Left colon (tissue), 2 donors: Measurements from ENCODE around the gene IL1R1. TPM values are rescaled to one million over a fixed set of nuclear protein-coding genes. Genes with fewer than 3 reads are reported as not detected.
A peak's percentile ranks its signal among the peaks of the same experiment; 100 is the strongest.

Experiments
- ATAC-seq: fragments of 200-7000 bp; cut with Tn5 transposase; one replicate; pipeline ENCODE4 v1.9.1; 2020; ENCODE audit warnings: mild to moderate bottlenecking, moderate library complexity
- DNase-seq, 2 donors: peaks; one replicate each; pipeline ENCODE4 v3.0.0-alpha.2; 2020
- intact Hi-C, 2 donors: fragments of 100-400 bp; cut with DNase I in 1 of 2; cut with micrococcal nuclease in 1 of 2; formaldehyde crosslinking; loops; one replicate each; pipeline versions ENCODE4 v1.11.2 to v1.14.0; 2022; cut with DNase I, micrococcal nuclease
- total RNA-seq, 2 donors: library from RNA; stranded (reverse); fragmentation: NEBNext Ultra II Directional; extraction: Animal tissue kit (Norgen Biotek cat#: 25700); gene quantifications; one replicate each; pipeline ENCODE4 v1.2.1, GENCODE V29; 2021
- donor health status: DM: no; HTN: no; CAD: no.
- donor health status: DM: yes; HTN: yes; CAD: no.

The IL1R1 gene
- total RNA-seq, 2 donors from 2014 or later = 24.8 to 25.0 TPM

- DNase-seq (no peak), ATAC-seq (no peak)
- intact Hi-C loops = no loop called here
Measured at GRCh38 chr2:102155703-102156515, 13.4 kb downstream of the IL1R1 start.

- intact Hi-C loops = no loop called here
- no peak for ATAC-seq
- DNase-seq = no peak
Measured at GRCh38 chr2:102158011-102158755, 15.6 kb downstream of the IL1R1 start.

GRCh38 chr2:102159295-102159694, 16.7 kb downstream of the IL1R1 start:
- intact Hi-C loops = no loop called here
- no peak for ATAC-seq
- DNase-seq = no peak

- DNase-seq = peak in 1 of 2 donors; percentile 37
- peak; percentile 96 for ATAC-seq
- intact Hi-C loops = loop anchor here in 1 of 2 donors (2.0 kb wide), 1 partner anchor 146 kb away; no protein-coding TSS in a partner anchor
Measured at GRCh38 chr2:102166189-102166845, 23.8 kb downstream of the IL1R1 start.

- intact Hi-C loops = no loop called here
- ATAC-seq (no peak), DNase-seq (no peak)
Measured at GRCh38 chr2:102168026-102168771, 25.7 kb downstream of the IL1R1 start.

GRCh38 chr2:102171946-102172345, 29.4 kb downstream of the IL1R1 start:
- intact Hi-C loops = no loop called here
- DNase-seq (no peak), ATAC-seq (no peak)

GRCh38 chr2:102172745-102173144, 30.2 kb downstream of the IL1R1 start:
- DNase-seq (no peak), ATAC-seq (no peak)
- intact Hi-C loops = no loop called here

- DNase-seq = no peak
- no peak for ATAC-seq
- intact Hi-C loops = no loop called here
Measured at GRCh38 chr2:102176172-102176571, 33.6 kb downstream of the IL1R1 start.

- intact Hi-C loops = no loop called here
- DNase-seq = no peak
- ATAC-seq = no peak
Measured at GRCh38 chr2:102177814-102178478, 35.4 kb downstream of the IL1R1 start.

GRCh38 chr2:102179061-102179460, 36.5 kb downstream of the IL1R1 start:
- DNase-seq (no peak), ATAC-seq (no peak)
- intact Hi-C loops = no loop called here

GRCh38 chr2:102179788-102180686, 37.5 kb downstream of the IL1R1 start:
- ATAC-seq (no peak), DNase-seq (no peak)
- intact Hi-C loops = no loop called here

GRCh38 chr2:102180687-102180999, 38.1 kb downstream of the IL1R1 start:
- DNase-seq = no peak
- no peak for ATAC-seq
- intact Hi-C loops = no loop called here

GRCh38 chr2:102181376-102181775, 38.8 kb downstream of the IL1R1 start:
- intact Hi-C loops = no loop called here
- ATAC-seq (no peak), DNase-seq (no peak)

GRCh38 chr2:102181919-102182635, 39.5 kb downstream of the IL1R1 start:
- intact Hi-C loops = no loop called here
- no peak for ATAC-seq
- no peak for DNase-seq

GRCh38 chr2:102184018-102184417, 41.5 kb downstream of the IL1R1 start:
- intact Hi-C loops = no loop called here
- ATAC-seq (no peak), DNase-seq (no peak)

- intact Hi-C loops = no loop called here
- ATAC-seq (no peak), DNase-seq (no peak)
Measured at GRCh38 chr2:102184568-102184967, 42.0 kb downstream of the IL1R1 start.

GRCh38 chr2:102185347-102185746, 42.8 kb downstream of the IL1R1 start:
- intact Hi-C loops = loop anchor here in 1 of 2 donors (5.0 kb wide), 1 partner anchor 57 kb away; no protein-coding TSS in a partner anchor
- DNase-seq (no peak), ATAC-seq (no peak)
